ENCODE data around the gene SUPT20HL1.

DNA sequence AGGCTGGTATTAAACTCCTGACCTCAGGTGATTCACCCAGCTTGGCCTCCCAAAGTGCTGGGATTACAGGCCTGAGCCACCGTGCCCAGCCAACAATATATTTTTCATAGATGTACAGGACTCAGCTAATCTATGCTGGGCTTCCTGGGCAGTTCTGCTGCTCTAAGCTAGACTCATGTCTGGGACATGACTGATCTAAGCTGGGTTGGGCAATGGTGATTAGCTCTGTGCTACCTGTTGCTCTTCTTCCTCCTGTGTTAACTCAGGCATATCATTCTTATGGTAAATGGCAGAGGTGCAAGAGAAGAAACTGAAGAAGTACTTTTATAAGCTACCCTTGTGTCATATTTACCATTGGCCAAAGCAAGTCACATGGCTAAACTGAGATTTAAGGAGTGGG lies 35.2 kb upstream of the SUPT20HL1 start:
- TF ChIP-seq, protein P1, sequence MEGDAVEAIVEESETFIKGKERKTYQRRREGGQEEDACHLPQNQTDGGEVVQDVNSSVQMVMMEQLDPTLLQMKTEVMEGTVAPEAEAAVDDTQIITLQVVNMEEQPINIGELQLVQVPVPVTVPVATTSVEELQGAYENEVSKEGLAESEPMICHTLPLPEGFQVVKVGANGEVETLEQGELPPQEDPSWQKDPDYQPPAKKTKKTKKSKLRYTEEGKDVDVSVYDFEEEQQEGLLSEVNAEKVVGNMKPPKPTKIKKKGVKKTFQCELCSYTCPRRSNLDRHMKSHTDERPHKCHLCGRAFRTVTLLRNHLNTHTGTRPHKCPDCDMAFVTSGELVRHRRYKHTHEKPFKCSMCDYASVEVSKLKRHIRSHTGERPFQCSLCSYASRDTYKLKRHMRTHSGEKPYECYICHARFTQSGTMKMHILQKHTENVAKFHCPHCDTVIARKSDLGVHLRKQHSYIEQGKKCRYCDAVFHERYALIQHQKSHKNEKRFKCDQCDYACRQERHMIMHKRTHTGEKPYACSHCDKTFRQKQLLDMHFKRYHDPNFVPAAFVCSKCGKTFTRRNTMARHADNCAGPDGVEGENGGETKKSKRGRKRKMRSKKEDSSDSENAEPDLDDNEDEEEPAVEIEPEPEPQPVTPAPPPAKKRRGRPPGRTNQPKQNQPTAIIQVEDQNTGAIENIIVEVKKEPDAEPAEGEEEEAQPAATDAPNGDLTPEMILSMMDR (IDR thresholded peaks at IDR 0.05; ENCODE audit: low read length) = no peak
- no peak for TF ChIP-seq EZH2 (IDR thresholded peaks at IDR 0.05; ENCODE audit: borderline replicate concordance, low read length)
